T-cell (primary cell): Measurements from ENCODE around the gene TEKT1. TPM values are rescaled to one million over a fixed set of nuclear protein-coding genes. Genes with fewer than 3 reads are reported as not detected.
"Not testable (repeated sequence)": the region's sequence is repeated elsewhere in the genome, so short reads cannot be mapped to it uniquely, and the experiment has no call there.

ENCODE experiments used
- ATAC-seq, 4 experiments: fragments of 200-7000 bp in 3 of 4; fragments of 150-1000 bp in 1 of 4; cut with Tn5 transposase; replicated peaks in 1 of 4; 1 replicate in 3 of 4; 2 replicates in 1 of 4; pipeline ENCODE4 v1.10.0; 2021; ENCODE audit warnings: moderate library complexity in 3 of 4, mild to moderate bottlenecking in 2 of 4, moderate number of reproducible peaks in 1 of 4
- CTCF ChIA-PET, 2 donors: fragments of 300-600 bp; sonication (Branson Sonifier 250); formaldehyde crosslinking; loops; one replicate each; lab custom pipeline; 2022; ENCODE audit warnings: antibody characterized with exemption in 2 of 2; lab: Charles Lee
- POLR2A ChIA-PET, 2 donors: fragments of 300-600 bp; sonication (Branson Sonifier 250); formaldehyde crosslinking; loops; one replicate each; lab custom pipeline; 2022; ENCODE audit warnings: antibody characterized with exemption in 2 of 2; lab: Charles Lee
- DNase-seq, 35 experiments: peaks; one replicate each; pipeline versions ENCODE4 v3.0.0 to v3.0.0-alpha.2; 2013 to 2023
- H3K27ac ChIP-seq: one replicate; pipeline ENCODE4 v1.5.1; 2013; ENCODE audit warnings: low read length
- H3K27me3 ChIP-seq, 2 experiments: replicated peaks in 1 of 2; 1 replicate in 1 of 2; 2 replicates in 1 of 2; pipeline versions ENCODE4 v1.6.1 to v1.7.0; 2013; ENCODE audit warnings: low read length in 1 of 2, mixed read lengths in 1 of 2; ENCODE audit not compliant: control insufficient read depth in 2 of 2, insufficient read depth in 2 of 2; ENCODE audit errors: extremely low read depth in 1 of 2
- H3K36me3 ChIP-seq, 2 donors: 1 replicate in 1 of 2; 2 replicates in 1 of 2; pipeline versions ENCODE4 v1.6.1 to v1.7.0; 2013; ENCODE audit warnings: low read length in 1 of 2; ENCODE audit not compliant: control insufficient read depth in 2 of 2, insufficient read depth in 1 of 2; ENCODE audit errors: extremely low read depth in 1 of 2
- H3K4me1 ChIP-seq, 2 experiments: 1 replicate in 1 of 2; 2 replicates in 1 of 2; pipeline versions ENCODE4 v1.6.1 to v1.7.0; 2013; ENCODE audit warnings: low read length in 2 of 2, mixed read lengths in 1 of 2; ENCODE audit not compliant: insufficient read depth in 2 of 2, control insufficient read depth in 1 of 2; ENCODE audit errors: extremely low read depth in 1 of 2
- H3K4me3 ChIP-seq, 2 donors: 1 replicate in 1 of 2; 2 replicates in 1 of 2; pipeline versions ENCODE4 v1.5.1 to v1.7.0; 2013; ENCODE audit warnings: mild to moderate bottlenecking in 2 of 2, low read length in 1 of 2, moderate library complexity in 1 of 2; ENCODE audit not compliant: control insufficient read depth in 1 of 2; ENCODE audit errors: extremely low read depth in 1 of 2
- H3K9me3 ChIP-seq: 2 replicates; pipeline ENCODE4 v1.7.0; 2013
- H3K27ac Mint-ChIP-seq, 2 donors: one replicate each; pipeline ENCODE4 v1.8.0; 2020 to 2021; ENCODE audit warnings: mild to moderate bottlenecking in 2 of 2, mixed read lengths in 2 of 2
- H3K27me3 Mint-ChIP-seq, 2 donors: one replicate each; pipeline ENCODE4 v1.8.0; 2021 to 2022; ENCODE audit warnings: mixed read lengths in 2 of 2
- H3K36me3 Mint-ChIP-seq: one replicate; pipeline ENCODE4 v1.8.0; 2021; ENCODE audit warnings: mixed read lengths
- H3K4me1 Mint-ChIP-seq, 3 donors: one replicate each; pipeline ENCODE4 v1.8.0; 2020 to 2022; ENCODE audit warnings: mixed read lengths in 3 of 3, mild to moderate bottlenecking in 1 of 3
- H3K4me3 Mint-ChIP-seq, 3 donors: one replicate each; pipeline ENCODE4 v1.8.0; 2020 to 2022; ENCODE audit warnings: mild to moderate bottlenecking in 3 of 3, mixed read lengths in 3 of 3, moderate library complexity in 3 of 3
- H3K9me3 Mint-ChIP-seq, 3 donors: one replicate each; pipeline ENCODE4 v1.8.0; 2020 to 2022; ENCODE audit warnings: mixed read lengths in 3 of 3
- WGBS: methylation state at CpG from one replicate; pipeline ENCODE4 v1.1.5; 2013; ENCODE audit warnings: missing lambda C conversion rate; ENCODE audit not compliant: insufficient coverage; 5-methylcytosine and 5-hydroxymethylcytosine counted together
- total RNA-seq, 35 experiments: library from RNA in 6 of 35; stranded (reverse) in 6 of 35; fragments of 120-200 nt in 1 of 35; gene quantifications; one replicate each; pipeline versions ENCODE4 v1.2.1 to v1.2.4 and lab custom pipeline; 2013 to 2026

TEKT1 gene
- total RNA-seq, 5 donors from 2014 or later (not counting 1 experiment from before 2014, with no cell fraction given) = not detected

GRCh38 chr17:6830383-6830986, 1.0 kb downstream of the TEKT1 start:
- CTCF ChIA-PET = interaction anchor here in 1 of 2 donors (0.7 kb wide), 1 partner anchor 13 kb away, joined by 3 read pairs; no protein-coding TSS in a partner anchor
- no peak overlapping the region for H3K27ac Mint-ChIP-seq
- ATAC-seq = no peak

GRCh38 chr17:6823011-6823442, 8.5 kb downstream of the TEKT1 start:
- ChIA-PET POLR2A (no interaction called here), CTCF (no interaction called here)
- no peaks in the 10 kb centered on the region for H3K4me1 ChIP-seq
- DNase-seq = no peak
- H3K36me3 ChIP-seq = no peaks in the 10 kb centered on the region
- H3K27me3 ChIP-seq = peaks cover 3 to 10% of the 10 kb centered on the region in 2 experiments
- H3K4me1 Mint-ChIP-seq = no peaks in the 10 kb centered on the region
- no peaks in the 10 kb centered on the region for H3K9me3 ChIP-seq
- no peak overlapping the region for H3K4me3 Mint-ChIP-seq
- peaks cover 16 to 22% of the 10 kb centered on the region in 2 donors for H3K27me3 Mint-ChIP-seq
- no peaks in the 10 kb centered on the region for H3K36me3 Mint-ChIP-seq
- H3K27ac Mint-ChIP-seq = no peak overlapping the region
- no peak overlapping the region for H3K27ac ChIP-seq
- no peaks in the 10 kb centered on the region for H3K9me3 Mint-ChIP-seq
- no peak overlapping the region for H3K4me3 ChIP-seq
- ATAC-seq = no peak

More at GRCh38 chr17:6830383-6830986, 1.0 kb downstream of the TEKT1 start:
- no peaks in the 10 kb centered on the region for H3K9me3 Mint-ChIP-seq
- H3K27ac ChIP-seq = no peak overlapping the region
- no peaks in the 10 kb centered on the region for H3K36me3 Mint-ChIP-seq
- peaks cover 38 to 61% of the 10 kb centered on the region in 2 donors for H3K27me3 Mint-ChIP-seq
- DNase-seq = no peak
- peaks cover 10 to 34% of the 10 kb centered on the region in 2 experiments for H3K27me3 ChIP-seq
- H3K4me3 Mint-ChIP-seq = no peak overlapping the region
- WGBS = no CpG with 5 or more reads among the region's 7 CpGs
- peaks cover 11 to 18% (median 18%) of the 10 kb centered on the region in 3 donors for H3K4me1 Mint-ChIP-seq
- POLR2A ChIA-PET = interaction anchor here in 1 of 2 donors (0.6 kb wide), 1 partner anchor 1015 kb away, joined by 3 read pairs; no protein-coding TSS in a partner anchor
- peaks cover 5 to 12% of the 10 kb centered on the region in 2 experiments for H3K4me1 ChIP-seq
- no peaks in the 10 kb centered on the region for H3K36me3 ChIP-seq
- no peaks in the 10 kb centered on the region for H3K9me3 ChIP-seq
- H3K4me3 ChIP-seq = no peak overlapping the region

GRCh38 chr17:6818938-6819337, 12.6 kb downstream of the TEKT1 start:
- H3K9me3 Mint-ChIP-seq = peaks cover 0 to 4% (median 0%) of the 10 kb centered on the region in 3 donors
- DNase-seq (no peak), ATAC-seq (no peak)
- H3K27me3 Mint-ChIP-seq = peaks cover 19 to 25% of the 10 kb centered on the region in 2 donors
- Histone ChIP-seq H3K4me1 (no peaks in the 10 kb centered on the region), H3K36me3 (no peaks in the 10 kb centered on the region), H3K27me3 (peaks cover 0 to 25% of the 10 kb centered on the region in 2 experiments), H3K4me3 (no peak overlapping the region), H3K27ac (no peak overlapping the region), H3K9me3 (no peaks in the 10 kb centered on the region)
- no peaks in the 10 kb centered on the region for H3K36me3 Mint-ChIP-seq
- H3K27ac Mint-ChIP-seq = no peak overlapping the region
- no peaks in the 10 kb centered on the region for H3K4me1 Mint-ChIP-seq
- ChIA-PET CTCF (no interaction called here), POLR2A (no interaction called here)
- no peak overlapping the region for H3K4me3 Mint-ChIP-seq
- 90% methylated on average over 3 of the region's 3 CpGs for WGBS

GRCh38 chr17:6816368-6816767, 15.2 kb downstream of the TEKT1 start:
- H3K36me3 ChIP-seq, DNase-seq, H3K27ac ChIP-seq, H3K4me1 ChIP-seq, CTCF ChIA-PET, H3K9me3 Mint-ChIP-seq, H3K4me3 Mint-ChIP-seq, ATAC-seq, H3K4me1 Mint-ChIP-seq, H3K27ac Mint-ChIP-seq, H3K9me3 ChIP-seq, POLR2A ChIA-PET, H3K4me3 ChIP-seq, H3K36me3 Mint-ChIP-seq: not testable (repeated sequence)
- H3K27me3 Mint-ChIP-seq = peaks cover 30 to 35% of the 10 kb centered on the region in 2 donors
- peaks cover 0 to 39% of the 10 kb centered on the region in 2 experiments for H3K27me3 ChIP-seq
- no CpG with 5 or more reads among the region's 3 CpGs for WGBS

- peaks cover 32 to 35% of the 10 kb centered on the region in 2 donors for H3K27me3 Mint-ChIP-seq
- whole genome bisulfite sequencing = 90% methylated on average over 6 of the region's 10 CpGs
- no peak for ATAC-seq
Measured at GRCh38 chr17:6815775-6816174, 15.8 kb downstream of the TEKT1 start.

GRCh38 chr17:6812295-6812694, 19.2 kb downstream of the TEKT1 start:
- 71% methylated on average over 9 of the region's 9 CpGs for WGBS
- peaks cover 0 to 4% (median 0%) of the 10 kb centered on the region in 3 donors for H3K9me3 Mint-ChIP-seq
- Histone ChIP-seq H3K36me3 (no peaks in the 10 kb centered on the region), H3K27me3 (peaks cover 0 to 41% of the 10 kb centered on the region in 2 experiments), H3K4me1 (no peaks in the 10 kb centered on the region), H3K4me3 (no peak overlapping the region), H3K9me3 (no peaks in the 10 kb centered on the region), H3K27ac (no peak overlapping the region)
- H3K36me3 Mint-ChIP-seq = no peaks in the 10 kb centered on the region
- H3K27ac Mint-ChIP-seq = no peak overlapping the region
- DNase-seq = no peak
- H3K27me3 Mint-ChIP-seq = peaks cover 30 to 43% of the 10 kb centered on the region in 2 donors
- POLR2A ChIA-PET = no interaction called here
- no peak for ATAC-seq
- CTCF ChIA-PET = no interaction called here
- no peaks in the 10 kb centered on the region for H3K4me1 Mint-ChIP-seq
- H3K4me3 Mint-ChIP-seq = no peak overlapping the region

More at GRCh38 chr17:6815775-6816174, 15.8 kb downstream of the TEKT1 start:
- Histone ChIP-seq H3K36me3 (no peaks in the 10 kb centered on the region), H3K4me3 (no peak overlapping the region), H3K4me1 (no peaks in the 10 kb centered on the region), H3K27ac (no peak overlapping the region), H3K27me3 (peaks cover 0 to 41% of the 10 kb centered on the region in 2 experiments), H3K9me3 (no peaks in the 10 kb centered on the region)
- Mint-ChIP-seq H3K9me3 (peaks cover 0 to 4% (median 0%) of the 10 kb centered on the region in 3 donors), H3K4me1 (no peaks in the 10 kb centered on the region), H3K27ac (no peak overlapping the region), H3K4me3 (no peak overlapping the region), H3K36me3 (no peaks in the 10 kb centered on the region)
- ChIA-PET POLR2A (no interaction called here), CTCF (no interaction called here)
- no peak for DNase-seq
